ENCODE results near the gene RANGAP1. TPM values are rescaled to one million over a fixed set of nuclear protein-coding genes. Genes with fewer than 3 reads are reported as not detected.

The RANGAP1 gene
- total RNA-seq, 4 donors from 2014 or later: 21.3 to 28.1 (median 26.2) TPM

DNA sequence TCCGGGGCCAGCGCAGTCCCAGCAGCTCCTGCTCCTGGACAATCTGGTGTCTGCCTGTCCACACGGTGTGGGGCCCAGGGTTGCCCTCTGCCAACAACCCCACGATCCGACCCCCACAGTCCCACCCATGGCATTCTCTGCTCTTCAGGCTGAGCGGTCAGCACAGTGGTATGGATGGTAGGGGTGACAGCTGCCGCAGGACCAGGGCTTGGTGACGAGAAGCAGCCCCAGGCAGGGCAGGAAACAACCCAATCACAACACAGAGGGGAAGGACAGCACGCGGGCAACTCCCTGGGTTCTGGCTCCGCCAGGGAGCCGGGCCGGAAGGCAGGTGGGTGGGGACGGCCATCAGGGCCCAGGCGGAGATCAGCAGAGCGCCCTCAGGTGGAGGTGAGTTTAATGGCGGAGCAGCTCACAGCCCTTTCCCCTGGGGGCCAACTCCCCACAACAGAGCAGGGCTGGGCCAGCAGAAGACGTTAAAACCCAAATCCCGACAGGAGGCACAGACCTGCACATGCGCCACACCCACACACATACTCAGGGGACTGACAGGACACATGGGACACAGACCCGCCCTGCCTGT lies 40.0 kb downstream of the RANGAP1 start:
- in situ Hi-C loops (cut with MboI; ENCODE audit: low pct_ligation_motif_present in 1 of 4, low pct_unique_long_range_greater_than_20kb in 1 of 4, low sequenced_read_pairs in 3 of 4) (no loop called here), intact Hi-C loops (cut with DNase I; ENCODE audit: low total_unique reads) (no loop called here)
- H3K4me3 ChIP-seq: no peak overlapping the region
- H3K27ac ChIP-seq: no peak overlapping the region
- peaks cover 0 to 28% (median 10%) of the 10 kb centered on the region in 4 donors for H3K36me3 ChIP-seq
- no peak for DNase-seq
- H3K27me3 ChIP-seq: no peaks in the 10 kb centered on the region
- no peaks in the 10 kb centered on the region for H3K4me1 ChIP-seq
- 85% methylated on average over 19 of the region's 21 CpGs; no CpG with 5 or more reads in 1 of the 2 donors for WGBS, 2 donors (ENCODE audit: low coverage in 1 of 2)
- TF ChIP-seq POLR2A (IDR thresholded peaks at IDR 0.05) (no peak), EP300 (IDR thresholded peaks at IDR 0.05; ENCODE audit: low read depth) (no peak), POLR2AphosphoS5 (IDR thresholded peaks at IDR 0.05) (no peak)
- TF ChIP-seq, protein P1, sequence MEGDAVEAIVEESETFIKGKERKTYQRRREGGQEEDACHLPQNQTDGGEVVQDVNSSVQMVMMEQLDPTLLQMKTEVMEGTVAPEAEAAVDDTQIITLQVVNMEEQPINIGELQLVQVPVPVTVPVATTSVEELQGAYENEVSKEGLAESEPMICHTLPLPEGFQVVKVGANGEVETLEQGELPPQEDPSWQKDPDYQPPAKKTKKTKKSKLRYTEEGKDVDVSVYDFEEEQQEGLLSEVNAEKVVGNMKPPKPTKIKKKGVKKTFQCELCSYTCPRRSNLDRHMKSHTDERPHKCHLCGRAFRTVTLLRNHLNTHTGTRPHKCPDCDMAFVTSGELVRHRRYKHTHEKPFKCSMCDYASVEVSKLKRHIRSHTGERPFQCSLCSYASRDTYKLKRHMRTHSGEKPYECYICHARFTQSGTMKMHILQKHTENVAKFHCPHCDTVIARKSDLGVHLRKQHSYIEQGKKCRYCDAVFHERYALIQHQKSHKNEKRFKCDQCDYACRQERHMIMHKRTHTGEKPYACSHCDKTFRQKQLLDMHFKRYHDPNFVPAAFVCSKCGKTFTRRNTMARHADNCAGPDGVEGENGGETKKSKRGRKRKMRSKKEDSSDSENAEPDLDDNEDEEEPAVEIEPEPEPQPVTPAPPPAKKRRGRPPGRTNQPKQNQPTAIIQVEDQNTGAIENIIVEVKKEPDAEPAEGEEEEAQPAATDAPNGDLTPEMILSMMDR (IDR thresholded peaks at IDR 0.05): no peak
- no peaks in the 10 kb centered on the region for H3K9me3 ChIP-seq

DNA sequence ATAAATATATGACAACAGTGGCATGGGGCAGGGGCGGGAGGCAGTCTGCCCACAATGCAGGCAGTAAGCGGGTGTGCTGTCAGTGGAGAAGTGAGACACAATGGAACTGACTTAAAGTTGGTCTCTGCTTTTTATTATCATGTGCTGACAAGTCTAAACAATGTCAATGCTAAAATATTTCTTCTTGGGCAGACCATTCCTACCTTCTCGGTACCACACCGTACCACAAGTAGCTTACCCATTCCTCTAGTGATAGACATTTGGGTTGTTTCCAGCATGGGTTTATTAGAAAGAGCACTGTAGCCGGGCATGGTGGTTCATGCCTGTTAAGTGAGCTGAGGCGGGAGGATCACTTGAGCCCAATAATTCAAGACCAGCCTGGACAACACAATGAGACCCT lies 42.6 kb downstream of the RANGAP1 start:
- no peak for DNase-seq
- in situ Hi-C loops (cut with MboI; ENCODE audit: low pct_ligation_motif_present in 1 of 4, low pct_unique_long_range_greater_than_20kb in 1 of 4, low sequenced_read_pairs in 3 of 4): no loop called here
- peaks cover 0 to 1% (median under 1%) of the 10 kb centered on the region in 4 donors for H3K4me1 ChIP-seq
- peaks cover 0 to 8% (median 0%) of the 10 kb centered on the region in 4 donors for H3K36me3 ChIP-seq
- intact Hi-C loops (cut with DNase I; ENCODE audit: low total_unique reads): no loop called here
- no peak overlapping the region for H3K4me3 ChIP-seq
- 88 to 91% methylated on average over 5 to 6 of the region's 6 CpGs for WGBS, 2 donors (ENCODE audit: low coverage in 1 of 2)
- TF ChIP-seq POLR2AphosphoS5 (IDR thresholded peaks at IDR 0.05) (no peak), POLR2A (IDR thresholded peaks at IDR 0.05) (no peak), EP300 (IDR thresholded peaks at IDR 0.05; ENCODE audit: low read depth) (no peak)
- no peaks in the 10 kb centered on the region for H3K9me3 ChIP-seq
- H3K27ac ChIP-seq: no peak overlapping the region
- no peaks in the 10 kb centered on the region for H3K27me3 ChIP-seq

DNA sequence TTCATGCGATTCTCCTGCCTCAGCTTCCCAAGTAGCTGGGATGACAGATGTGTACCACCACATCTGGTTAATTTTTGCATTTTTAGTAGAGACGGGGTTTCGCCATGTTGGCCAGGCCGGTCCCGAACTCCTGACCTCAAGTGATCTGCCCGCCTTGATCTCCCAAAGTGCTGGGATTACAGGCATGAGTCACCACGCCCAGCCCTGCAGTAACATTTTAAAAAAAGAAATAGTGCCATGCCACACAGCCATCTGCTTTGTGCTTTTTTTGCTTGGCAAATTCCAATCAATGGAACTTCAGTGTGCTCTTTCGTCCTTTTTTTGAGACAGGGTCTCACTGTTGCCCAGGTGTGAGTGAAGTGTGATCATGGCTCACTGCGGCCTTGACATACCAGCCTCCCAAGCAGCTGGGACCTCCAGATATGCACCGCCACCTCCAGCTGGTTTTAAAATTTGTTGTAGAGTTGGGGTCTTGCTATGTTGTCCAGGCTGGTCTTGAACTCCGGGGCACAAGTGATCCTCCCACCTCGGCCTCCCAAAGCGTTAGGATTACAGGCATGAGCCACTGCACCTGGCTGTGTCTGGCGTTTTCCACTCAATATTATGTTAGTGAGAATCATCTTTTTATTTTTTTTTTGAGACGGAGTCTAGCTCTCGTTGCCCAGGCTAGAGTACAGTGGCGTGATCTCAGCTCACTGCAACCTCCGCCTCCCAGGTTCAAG lies 43.4 kb downstream of the RANGAP1 start:
- Histone ChIP-seq H3K27me3 (no peaks in the 10 kb centered on the region), H3K4me1 (peaks cover 0 to 6% (median 6%) of the 10 kb centered on the region in 4 donors), H3K27ac (no peak overlapping the region), H3K9me3 (no peaks in the 10 kb centered on the region), H3K36me3 (peaks cover 0 to 2% (median 0%) of the 10 kb centered on the region in 4 donors), H3K4me3 (no peak overlapping the region)
- 91 to 95% methylated on average over 6 to 18 of the region's 18 CpGs for WGBS, 2 donors (ENCODE audit: low coverage in 1 of 2)
- intact Hi-C loops (cut with DNase I; ENCODE audit: low total_unique reads): no loop called here
- in situ Hi-C loops (cut with MboI; ENCODE audit: low pct_ligation_motif_present in 1 of 4, low pct_unique_long_range_greater_than_20kb in 1 of 4, low sequenced_read_pairs in 3 of 4): no loop called here
- no peak for DNase-seq
- TF ChIP-seq, protein P1 (IDR thresholded peaks at IDR 0.05): no peak
- TF ChIP-seq POLR2A (IDR thresholded peaks at IDR 0.05) (no peak), EP300 (IDR thresholded peaks at IDR 0.05; ENCODE audit: low read depth) (no peak), POLR2AphosphoS5 (IDR thresholded peaks at IDR 0.05) (no peak)

DNA sequence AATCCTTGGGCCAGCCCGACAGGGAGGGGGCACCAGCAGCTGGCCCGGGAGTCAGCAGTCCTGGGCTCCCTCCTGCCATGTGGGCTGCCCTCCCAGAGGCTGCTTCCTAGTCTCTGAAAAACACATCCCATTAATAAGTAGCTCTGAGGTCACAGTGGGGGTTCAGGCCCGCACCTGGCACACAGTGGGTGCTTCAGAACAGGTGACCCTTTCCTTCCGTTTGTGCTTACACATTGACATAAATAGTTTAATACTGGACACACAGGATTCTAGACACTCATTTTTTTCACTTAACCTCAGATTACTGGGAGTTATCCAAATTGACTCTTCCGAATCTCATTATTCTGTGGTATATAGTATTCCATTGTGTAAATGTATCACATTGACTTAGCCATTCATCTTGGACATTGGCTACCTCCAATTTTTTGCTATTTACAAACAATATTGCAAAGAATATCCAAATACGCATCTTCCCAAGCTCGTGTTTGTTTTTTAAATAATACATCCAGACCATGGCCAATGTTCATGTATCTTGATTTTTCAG lies 44.8 kb downstream of the RANGAP1 start:
- no peak for DNase-seq
- 90 to 97% methylated on average over 3 to 5 of the region's 7 CpGs for WGBS, 2 donors (ENCODE audit: low coverage in 1 of 2)
- peaks cover 6 to 15% (median 13%) of the 10 kb centered on the region in 4 donors for H3K4me1 ChIP-seq
- intact Hi-C loops (cut with DNase I; ENCODE audit: low total_unique reads) (no loop called here), in situ Hi-C loops (cut with MboI; ENCODE audit: low pct_ligation_motif_present in 1 of 4, low pct_unique_long_range_greater_than_20kb in 1 of 4, low sequenced_read_pairs in 3 of 4) (no loop called here)
- no peak overlapping the region for H3K27ac ChIP-seq
- H3K36me3 ChIP-seq: no peaks in the 10 kb centered on the region
- no peak for TF ChIP-seq EP300 (IDR thresholded peaks at IDR 0.05; ENCODE audit: low read depth)
- no peak for TF ChIP-seq POLR2A (IDR thresholded peaks at IDR 0.05)
- TF ChIP-seq, protein P1 (IDR thresholded peaks at IDR 0.05): no peak
- TF ChIP-seq POLR2AphosphoS5 (IDR thresholded peaks at IDR 0.05): no peak
- no peaks in the 10 kb centered on the region for H3K9me3 ChIP-seq
- H3K27me3 ChIP-seq: no peaks in the 10 kb centered on the region
- H3K4me3 ChIP-seq: no peak overlapping the region

All from transverse colon (tissue), 4 donors.